Heart left ventricle (tissue), 13 donors: ENCODE results near the gene ILF2.
A peak's percentile ranks its signal among the peaks of the same experiment; 100 is the strongest.

Source experiments
- POLR2A ChIP-seq, 2 donors: fragments of 450-650 bp; IDR thresholded peaks; one replicate each; pipeline ENCODE4 v1.6.1; 2017; ENCODE audit warnings: antibody characterized with exemption in 2 of 2, mild to moderate bottlenecking in 2 of 2, moderate library complexity in 2 of 2
- TF ChIP-seq, protein P1 (sequence below), 12 donors: fragments of 200-600 bp; sonication (generic) in 4 of 12; IDR thresholded peaks; one replicate each; pipeline versions ENCODE4 v1.5.0 to v1.8.0; 2018 to 2022; ENCODE audit warnings: antibody characterized with exemption in 12 of 12, mild to moderate bottlenecking in 5 of 12
- donor health status: ischemic (EF 13 %, LVEDD 7.1; RV severe dilation, severe dysfunction).
- donor health status: DM: no; HTN: yes; CAD: no.
- donor health status: DM: no; HTN: no; CAD: no.
- donor health status: ischemic (EF 25% LVEDD 6.9; RV normal size, moderate dysfunction).
- donor health status: ischemic (EF 25% LVEDD 5.7; RV mildly dilated, moderate dysfunction).
- donor health status: ischemic (EF 35%, LVEDD 5.7; RV mildly dilated, moderate dysfunction).
- donor health status: nonischemic (EF 11% LVEDD 7.7; RV severe dilation, severe dysfunction).
- donor health status: DM: yes; HTN: yes; CAD: no.
- donor health status: PGD.
- donor health status: ischemic (EF 29% LVEDD 5.4; RV normal size, mild dysfunction).
- donor health status: nonischemic (EF 23%, LVEDD 6.1; RV moderate dilation, normal function).

DNA sequence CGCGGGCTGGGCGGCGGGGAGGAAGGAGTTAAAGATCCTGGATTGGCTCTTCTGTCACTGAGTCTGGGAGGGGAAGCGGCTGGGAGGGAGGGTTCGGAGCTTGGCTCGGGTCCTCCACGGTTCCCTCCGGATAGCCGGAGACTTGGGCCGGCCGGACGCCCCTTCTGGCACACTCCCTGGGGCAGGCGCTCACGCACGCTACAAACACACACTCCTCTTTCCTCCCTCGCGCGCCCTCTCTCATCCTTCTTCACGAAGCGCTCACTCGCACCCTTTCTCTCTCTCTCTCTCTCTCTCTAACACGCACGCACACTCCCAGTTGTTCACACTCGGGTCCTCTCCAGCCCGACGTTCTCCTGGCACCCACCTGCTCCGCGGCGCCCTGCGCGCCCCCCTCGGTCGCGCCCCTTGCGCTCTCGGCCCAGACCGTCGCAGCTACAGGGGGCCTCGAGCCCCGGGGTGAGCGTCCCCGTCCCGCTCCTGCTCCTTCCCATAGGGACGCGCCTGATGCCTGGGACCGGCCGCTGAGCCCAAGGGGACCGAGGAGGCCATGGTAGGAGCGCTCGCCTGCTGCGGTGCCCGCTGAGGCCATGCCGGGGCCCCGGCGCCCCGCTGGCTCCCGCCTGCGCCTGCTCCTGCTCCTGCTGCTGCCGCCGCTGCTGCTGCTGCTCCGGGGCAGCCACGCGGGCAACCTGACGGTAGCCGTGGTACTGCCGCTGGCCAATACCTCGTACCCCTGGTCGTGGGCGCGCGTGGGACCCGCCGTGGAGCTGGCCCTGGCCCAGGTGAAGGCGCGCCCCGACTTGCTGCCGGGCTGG, 7.9 kb upstream of the ILF2 start, which contains the start of gene NPR1:
- TF ChIP-seq, protein P1, sequence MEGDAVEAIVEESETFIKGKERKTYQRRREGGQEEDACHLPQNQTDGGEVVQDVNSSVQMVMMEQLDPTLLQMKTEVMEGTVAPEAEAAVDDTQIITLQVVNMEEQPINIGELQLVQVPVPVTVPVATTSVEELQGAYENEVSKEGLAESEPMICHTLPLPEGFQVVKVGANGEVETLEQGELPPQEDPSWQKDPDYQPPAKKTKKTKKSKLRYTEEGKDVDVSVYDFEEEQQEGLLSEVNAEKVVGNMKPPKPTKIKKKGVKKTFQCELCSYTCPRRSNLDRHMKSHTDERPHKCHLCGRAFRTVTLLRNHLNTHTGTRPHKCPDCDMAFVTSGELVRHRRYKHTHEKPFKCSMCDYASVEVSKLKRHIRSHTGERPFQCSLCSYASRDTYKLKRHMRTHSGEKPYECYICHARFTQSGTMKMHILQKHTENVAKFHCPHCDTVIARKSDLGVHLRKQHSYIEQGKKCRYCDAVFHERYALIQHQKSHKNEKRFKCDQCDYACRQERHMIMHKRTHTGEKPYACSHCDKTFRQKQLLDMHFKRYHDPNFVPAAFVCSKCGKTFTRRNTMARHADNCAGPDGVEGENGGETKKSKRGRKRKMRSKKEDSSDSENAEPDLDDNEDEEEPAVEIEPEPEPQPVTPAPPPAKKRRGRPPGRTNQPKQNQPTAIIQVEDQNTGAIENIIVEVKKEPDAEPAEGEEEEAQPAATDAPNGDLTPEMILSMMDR (IDR thresholded peaks at IDR 0.05) = no peak
- peak in 1 of 2 donors; percentile 39 for TF ChIP-seq POLR2A (IDR thresholded peaks at IDR 0.05)
